ENCODE data around the gene NIPAL1. TPM values are rescaled to one million over a fixed set of nuclear protein-coding genes. Genes with fewer than 3 reads are reported as not detected.

NIPAL1 gene
- polyA plus RNA-seq (2011; rRNA removed) (0.22 and 0.26 TPM in 2 replicates), polyA minus RNA-seq (2011; rRNA and poly(A)+ RNA removed) (0.18 and 1.2 TPM in 2 replicates)

DNA sequence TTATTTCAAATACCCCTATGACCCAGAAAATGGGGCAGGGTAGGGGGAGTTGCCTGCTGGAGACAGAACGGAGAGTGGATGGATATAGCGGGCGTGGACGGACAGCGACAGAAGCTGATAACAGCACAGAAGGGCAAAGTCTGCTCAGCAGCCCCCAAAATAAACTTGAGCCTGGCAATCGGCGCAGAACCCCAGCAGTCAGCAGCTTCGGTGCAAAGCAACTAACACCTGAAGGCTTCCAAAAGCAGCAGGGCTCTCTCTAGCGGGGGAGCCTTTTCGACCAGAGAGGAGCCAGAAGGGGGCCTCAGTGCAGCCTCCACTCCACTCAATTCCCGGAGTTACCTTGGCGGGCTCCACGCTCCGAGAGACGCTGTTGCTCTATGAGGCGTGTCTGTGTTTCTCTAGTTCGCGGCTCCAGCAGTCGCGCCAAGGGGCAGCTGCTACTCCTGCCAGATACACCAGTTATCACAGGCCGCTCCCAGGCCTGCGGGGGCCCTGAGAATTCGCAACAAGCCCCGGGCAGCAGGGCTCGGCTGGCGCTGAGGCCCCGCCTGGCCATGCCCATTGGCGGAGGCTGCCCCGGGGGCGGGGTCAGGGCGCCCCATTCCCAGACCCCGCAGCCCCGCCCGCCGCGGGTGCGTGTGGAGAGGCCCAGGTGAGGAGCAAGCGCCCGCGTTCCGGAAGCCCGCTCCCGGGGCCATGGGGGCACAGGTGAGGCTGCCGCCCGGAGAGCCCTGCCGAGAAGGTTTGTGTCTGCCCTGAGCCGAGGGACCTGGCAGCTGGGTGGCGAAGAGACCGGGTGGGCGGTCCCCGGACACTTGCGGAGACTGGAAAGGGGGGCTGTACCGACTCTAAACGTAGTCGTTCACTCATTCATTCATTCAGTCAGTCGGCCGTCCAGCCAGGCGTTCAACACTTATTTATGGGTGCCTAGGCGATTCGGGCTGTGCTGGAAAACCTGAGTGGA is at the start of gene NIPAL1, which contains the start of gene CNGA1:
TSS of gene NIPAL1 (plus strand) at position 632 of the 967 bp plus-strand sequence. CDS start at position 700, 68 bp downstream.
TSS of gene CNGA1 (minus strand) at position 541 of the 967 bp plus-strand sequence. CDS start 63,992 bp downstream, outside the sequence.
- ChIA-PET CTCF (no interaction called here), POLR2A (no interaction called here)
- H3K9me3 ChIP-seq (ENCODE audit: control insufficient read depth, insufficient read depth, low read length) = no peaks in the 10 kb centered on the region; the same call in 1 of the 2 replicates
- no peak for DNase-seq (ENCODE audit: low read depth, low spot score)
- H3K4me3 ChIP-seq (ENCODE audit: low read depth, low read length) = peak within 1 kb of the TSS; percentile 63
- TF ChIP-seq, protein P1, sequence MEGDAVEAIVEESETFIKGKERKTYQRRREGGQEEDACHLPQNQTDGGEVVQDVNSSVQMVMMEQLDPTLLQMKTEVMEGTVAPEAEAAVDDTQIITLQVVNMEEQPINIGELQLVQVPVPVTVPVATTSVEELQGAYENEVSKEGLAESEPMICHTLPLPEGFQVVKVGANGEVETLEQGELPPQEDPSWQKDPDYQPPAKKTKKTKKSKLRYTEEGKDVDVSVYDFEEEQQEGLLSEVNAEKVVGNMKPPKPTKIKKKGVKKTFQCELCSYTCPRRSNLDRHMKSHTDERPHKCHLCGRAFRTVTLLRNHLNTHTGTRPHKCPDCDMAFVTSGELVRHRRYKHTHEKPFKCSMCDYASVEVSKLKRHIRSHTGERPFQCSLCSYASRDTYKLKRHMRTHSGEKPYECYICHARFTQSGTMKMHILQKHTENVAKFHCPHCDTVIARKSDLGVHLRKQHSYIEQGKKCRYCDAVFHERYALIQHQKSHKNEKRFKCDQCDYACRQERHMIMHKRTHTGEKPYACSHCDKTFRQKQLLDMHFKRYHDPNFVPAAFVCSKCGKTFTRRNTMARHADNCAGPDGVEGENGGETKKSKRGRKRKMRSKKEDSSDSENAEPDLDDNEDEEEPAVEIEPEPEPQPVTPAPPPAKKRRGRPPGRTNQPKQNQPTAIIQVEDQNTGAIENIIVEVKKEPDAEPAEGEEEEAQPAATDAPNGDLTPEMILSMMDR (IDR thresholded peaks at IDR 0.05; ENCODE audit: low read depth, low read length) = peak; percentile 47
- no peak within 1 kb of the TSS for H3K27ac ChIP-seq (ENCODE audit: low read depth, low read length)
- peaks cover 8% of the 10 kb centered on the region for H3K27me3 ChIP-seq (ENCODE audit: control insufficient read depth, insufficient read depth, low read length)

DNA sequence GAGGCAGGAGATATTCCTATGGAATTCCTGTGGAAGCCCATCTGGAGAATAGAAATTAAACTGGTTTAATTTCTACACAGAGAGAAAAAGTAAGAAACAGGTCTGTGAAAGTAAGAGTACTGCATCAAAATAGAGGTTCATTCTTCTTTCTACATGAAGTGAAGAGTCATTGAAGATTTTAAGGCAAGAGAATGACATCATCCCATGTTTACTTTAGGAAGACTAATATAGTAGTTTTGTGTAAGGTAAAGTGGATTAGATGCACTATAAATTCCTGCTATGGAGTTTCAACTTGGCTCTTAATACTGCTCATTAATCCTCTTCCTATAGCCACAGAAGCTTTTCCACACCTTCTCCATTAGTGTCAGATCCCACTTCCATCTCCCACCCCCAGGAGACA is 47.7 kb upstream of the NIPAL1 start:
- Histone ChIP-seq H3K27me3 (ENCODE audit: control insufficient read depth, insufficient read depth, low read length) (no peaks in the 10 kb centered on the region), H3K4me3 (ENCODE audit: low read depth, low read length) (no peak overlapping the region), H3K27ac (ENCODE audit: low read depth, low read length) (no peak overlapping the region), H3K9me3 (ENCODE audit: control insufficient read depth, insufficient read depth, low read length) (no peaks in the 10 kb centered on the region)
- TF ChIP-seq, protein P1 (IDR thresholded peaks at IDR 0.05; ENCODE audit: low read depth, low read length) = no peak
- no peak for DNase-seq (ENCODE audit: low read depth, low spot score)
- POLR2A ChIA-PET = no interaction called here
- CTCF ChIA-PET = no interaction called here

DNA sequence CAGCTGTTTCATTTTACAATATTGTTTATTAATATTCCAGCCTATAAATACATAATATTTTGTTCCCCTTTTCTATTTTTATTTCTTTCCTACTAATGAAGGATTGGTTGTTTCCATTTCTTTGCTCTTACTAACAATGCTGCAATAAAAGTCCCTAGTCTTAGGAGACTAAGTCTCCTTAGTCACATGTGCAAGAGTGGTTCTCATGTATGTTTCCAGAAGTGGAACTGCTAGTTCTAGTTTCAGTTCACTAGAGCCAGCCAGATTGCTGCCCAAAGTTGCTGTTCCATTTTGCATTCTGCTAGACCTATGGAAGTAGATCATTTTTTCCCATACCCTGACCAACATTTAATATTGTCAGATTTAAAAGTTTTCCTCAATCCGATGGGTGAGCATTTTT is 44.4 kb upstream of the NIPAL1 start:
- H3K27ac ChIP-seq (ENCODE audit: low read depth, low read length) = no peak overlapping the region
- H3K27me3 ChIP-seq (ENCODE audit: control insufficient read depth, insufficient read depth, low read length) = no peaks in the 10 kb centered on the region
- TF ChIP-seq, protein P1 (IDR thresholded peaks at IDR 0.05; ENCODE audit: low read depth, low read length) = no peak
- CTCF ChIA-PET = no interaction called here
- no peak for DNase-seq (ENCODE audit: low read depth, low spot score)
- H3K4me3 ChIP-seq (ENCODE audit: low read depth, low read length) = no peak overlapping the region
- POLR2A ChIA-PET = no interaction called here
- no peaks in the 10 kb centered on the region for H3K9me3 ChIP-seq (ENCODE audit: control insufficient read depth, insufficient read depth, low read length)

DNA sequence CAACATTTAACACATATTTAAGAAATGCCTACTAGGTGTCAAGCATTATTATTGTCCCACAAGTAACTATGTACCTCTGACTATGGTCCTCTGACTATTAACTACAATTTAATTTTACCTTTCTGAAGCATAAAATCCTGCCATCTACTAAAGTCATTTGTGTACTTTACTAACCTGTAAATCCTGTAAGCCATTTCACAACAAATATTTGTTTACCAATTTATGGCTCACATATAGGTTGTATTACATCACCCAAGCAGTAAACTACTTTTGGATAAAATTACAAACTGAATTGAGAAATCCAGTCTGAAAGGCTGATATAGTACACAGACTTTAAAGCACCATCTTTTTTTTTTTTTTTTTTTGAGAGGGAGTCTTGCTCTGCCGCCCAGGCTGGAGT is 43.9 kb upstream of the NIPAL1 start:
- no peaks in the 10 kb centered on the region for H3K9me3 ChIP-seq (ENCODE audit: control insufficient read depth, insufficient read depth, low read length)
- no peak overlapping the region for H3K4me3 ChIP-seq (ENCODE audit: low read depth, low read length)
- H3K27ac ChIP-seq (ENCODE audit: low read depth, low read length) = no peak overlapping the region
- POLR2A ChIA-PET = no interaction called here
- H3K27me3 ChIP-seq (ENCODE audit: control insufficient read depth, insufficient read depth, low read length) = no peaks in the 10 kb centered on the region
- no peak for DNase-seq (ENCODE audit: low read depth, low spot score)
- CTCF ChIA-PET = no interaction called here
- TF ChIP-seq, protein P1 (IDR thresholded peaks at IDR 0.05; ENCODE audit: low read depth, low read length) = no peak

DNA sequence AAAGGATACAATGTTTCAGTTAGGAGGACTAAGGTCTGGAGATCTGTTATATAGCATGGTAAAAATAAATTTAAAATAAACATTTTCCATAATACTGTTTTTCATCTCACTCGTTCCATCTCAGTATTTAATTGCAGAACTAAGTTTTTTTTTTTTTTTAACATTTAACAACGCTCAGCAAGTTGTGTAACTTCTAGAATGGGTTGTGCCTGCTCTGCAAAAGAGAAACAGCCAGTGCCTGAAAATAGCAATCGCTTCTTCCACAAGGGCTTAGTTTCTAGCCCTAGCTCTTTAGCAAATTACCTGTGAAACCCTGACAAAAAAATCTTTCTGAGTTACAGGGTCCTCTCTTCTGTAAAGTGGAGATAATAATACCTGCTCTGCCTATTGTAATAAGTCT is 42.0 kb upstream of the NIPAL1 start:
- no peak overlapping the region for H3K4me3 ChIP-seq (ENCODE audit: low read depth, low read length)
- DNase-seq (ENCODE audit: low read depth, low spot score) = no peak
- H3K27me3 ChIP-seq (ENCODE audit: control insufficient read depth, insufficient read depth, low read length) = no peaks in the 10 kb centered on the region
- TF ChIP-seq, protein P1 (IDR thresholded peaks at IDR 0.05; ENCODE audit: low read depth, low read length) = no peak
- no peaks in the 10 kb centered on the region for H3K9me3 ChIP-seq (ENCODE audit: control insufficient read depth, insufficient read depth, low read length)
- H3K27ac ChIP-seq (ENCODE audit: low read depth, low read length) = no peak overlapping the region
- ChIA-PET POLR2A (no interaction called here), CTCF (no interaction called here)

Measured in AG04450 (cell line).